NB4 (cell line): ENCODE data around the gene CDH26.

Experiments used
- POLR2A ChIP-seq: IDR thresholded peaks from 2 replicates; pipeline ENCODE4 v1.6.1; 2011; ENCODE audit warnings: mild to moderate bottlenecking; ENCODE audit not compliant: insufficient read length; ENCODE audit errors: extremely low read depth
- TF ChIP-seq, protein P1 (sequence below): IDR thresholded peaks from one replicate; pipeline ENCODE4 v1.5.1; 2012; ENCODE audit warnings: low read depth, low read length

- TF ChIP-seq, protein P1, sequence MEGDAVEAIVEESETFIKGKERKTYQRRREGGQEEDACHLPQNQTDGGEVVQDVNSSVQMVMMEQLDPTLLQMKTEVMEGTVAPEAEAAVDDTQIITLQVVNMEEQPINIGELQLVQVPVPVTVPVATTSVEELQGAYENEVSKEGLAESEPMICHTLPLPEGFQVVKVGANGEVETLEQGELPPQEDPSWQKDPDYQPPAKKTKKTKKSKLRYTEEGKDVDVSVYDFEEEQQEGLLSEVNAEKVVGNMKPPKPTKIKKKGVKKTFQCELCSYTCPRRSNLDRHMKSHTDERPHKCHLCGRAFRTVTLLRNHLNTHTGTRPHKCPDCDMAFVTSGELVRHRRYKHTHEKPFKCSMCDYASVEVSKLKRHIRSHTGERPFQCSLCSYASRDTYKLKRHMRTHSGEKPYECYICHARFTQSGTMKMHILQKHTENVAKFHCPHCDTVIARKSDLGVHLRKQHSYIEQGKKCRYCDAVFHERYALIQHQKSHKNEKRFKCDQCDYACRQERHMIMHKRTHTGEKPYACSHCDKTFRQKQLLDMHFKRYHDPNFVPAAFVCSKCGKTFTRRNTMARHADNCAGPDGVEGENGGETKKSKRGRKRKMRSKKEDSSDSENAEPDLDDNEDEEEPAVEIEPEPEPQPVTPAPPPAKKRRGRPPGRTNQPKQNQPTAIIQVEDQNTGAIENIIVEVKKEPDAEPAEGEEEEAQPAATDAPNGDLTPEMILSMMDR, result no peak
- no peak for TF ChIP-seq POLR2A
These were observed at the start of gene CDH26 for GRCh38 chr20:59958123-59958522.
